Activated T-cell treated with anti-CD3 and anti-CD28 coated beads, Interleukin-2, amount 50 U/mL, for 24 hours (primary cell): ENCODE data around the gene HLA-DQA2.
"Not testable (repeated sequence)": the region's sequence is repeated elsewhere in the genome, so short reads cannot be mapped to it uniquely, and the experiment has no call there.

Experiments
- DNase-seq: peaks from one replicate; pipeline ENCODE4 v3.0.0-alpha.2; 2020
- H3K27ac Mint-ChIP-seq: 2 replicates; pipeline ENCODE4 v1.8.0; 2020; ENCODE audit warnings: mild to moderate bottlenecking, mixed read lengths
- H3K27me3 Mint-ChIP-seq: 2 replicates; pipeline ENCODE4 v1.8.0; 2020; ENCODE audit warnings: mixed read lengths
- H3K36me3 Mint-ChIP-seq: 2 replicates; pipeline ENCODE4 v1.8.0; 2020; ENCODE audit warnings: low read depth, mixed read lengths
- H3K4me1 Mint-ChIP-seq: 2 replicates; pipeline ENCODE4 v1.8.0; 2020; ENCODE audit warnings: low read depth, mixed read lengths
- H3K4me3 Mint-ChIP-seq: 2 replicates; pipeline ENCODE4 v1.8.0; 2020; ENCODE audit warnings: mild to moderate bottlenecking, moderate library complexity, mixed read lengths
- H3K9me3 Mint-ChIP-seq: 2 replicates; pipeline ENCODE4 v1.8.0; 2020; ENCODE audit warnings: mixed read lengths

HLA-DQA2 gene

GRCh38 chr6:32741031-32741960 is at the start of gene HLA-DQA2:
Gene HLA-DQA2 (plus strand): TSS chr6:32741391. CDS start chr6:32741444, 53 bp downstream.
- H3K36me3 Mint-ChIP-seq: no peaks in the 10 kb centered on the region
- no peak for DNase-seq
- no peak within 1 kb of the TSS for H3K4me3 Mint-ChIP-seq
- peaks cover 3% of the 10 kb centered on the region for H3K4me1 Mint-ChIP-seq
- H3K27ac Mint-ChIP-seq: no peak within 1 kb of the TSS
- H3K9me3 Mint-ChIP-seq: no peaks in the 10 kb centered on the region
- peaks cover 58% of the 10 kb centered on the region for H3K27me3 Mint-ChIP-seq

- no peak overlapping the region for H3K4me3 Mint-ChIP-seq
- H3K27me3 Mint-ChIP-seq: peaks cover 20% of the 10 kb centered on the region
- no peak overlapping the region for H3K27ac Mint-ChIP-seq
- H3K36me3 Mint-ChIP-seq: no peaks in the 10 kb centered on the region
- peak; percentile 43 for DNase-seq
- no peaks in the 10 kb centered on the region for H3K9me3 Mint-ChIP-seq
- H3K4me1 Mint-ChIP-seq: peaks cover 12% of the 10 kb centered on the region
Observed at GRCh38 chr6:32692019-32692418, 49.2 kb upstream of the HLA-DQA2 start.

- Mint-ChIP-seq H3K4me3 (no peak overlapping the region), H3K4me1 (peaks cover 5% of the 10 kb centered on the region), H3K9me3 (no peaks in the 10 kb centered on the region), H3K36me3 (no peaks in the 10 kb centered on the region), H3K27me3 (peaks cover 39% of the 10 kb centered on the region), H3K27ac (no peak overlapping the region)
- no peak for DNase-seq
Observed at GRCh38 chr6:32697031-32697430, 44.2 kb upstream of the HLA-DQA2 start.

- Mint-ChIP-seq H3K4me1 (peaks cover 4% of the 10 kb centered on the region), H3K4me3 (no peak overlapping the region), H3K36me3 (no peaks in the 10 kb centered on the region), H3K27ac (no peak overlapping the region), H3K9me3 (peaks cover 2% of the 10 kb centered on the region), H3K27me3 (peaks cover 23% of the 10 kb centered on the region)
- DNase-seq: peak; percentile 37
Observed at GRCh38 chr6:32700391-32701040, 40.7 kb upstream of the HLA-DQA2 start.

GRCh38 chr6:32703347-32703746 is 37.8 kb upstream of the HLA-DQA2 start:
- no peak overlapping the region for H3K4me3 Mint-ChIP-seq
- H3K36me3 Mint-ChIP-seq: no peaks in the 10 kb centered on the region
- peaks cover 2% of the 10 kb centered on the region for H3K9me3 Mint-ChIP-seq
- DNase-seq: no peak
- H3K27ac Mint-ChIP-seq: no peak overlapping the region
- peaks cover 4% of the 10 kb centered on the region for H3K4me1 Mint-ChIP-seq
- peaks cover 23% of the 10 kb centered on the region for H3K27me3 Mint-ChIP-seq

- not testable (repeated sequence) for DNase-seq, H3K4me1 Mint-ChIP-seq, H3K9me3 Mint-ChIP-seq, H3K27ac Mint-ChIP-seq, H3K36me3 Mint-ChIP-seq, H3K4me3 Mint-ChIP-seq
- H3K27me3 Mint-ChIP-seq: peaks cover 23% of the 10 kb centered on the region
Observed at GRCh38 chr6:32705164-32705563, 36.0 kb upstream of the HLA-DQA2 start.

GRCh38 chr6:32709625-32710024 is 31.6 kb upstream of the HLA-DQA2 start:
- Mint-ChIP-seq H3K27me3 (no peaks in the 10 kb centered on the region), H3K4me3 (no peak overlapping the region), H3K9me3 (peaks cover 2% of the 10 kb centered on the region), H3K27ac (no peak overlapping the region), H3K36me3 (no peaks in the 10 kb centered on the region), H3K4me1 (no peaks in the 10 kb centered on the region)
- no peak for DNase-seq

GRCh38 chr6:32713241-32713640 is 27.9 kb upstream of the HLA-DQA2 start:
- Mint-ChIP-seq H3K27me3 (no peaks in the 10 kb centered on the region), H3K4me1 (no peaks in the 10 kb centered on the region), H3K27ac (no peak overlapping the region), H3K4me3 (no peak overlapping the region), H3K9me3 (no peaks in the 10 kb centered on the region), H3K36me3 (no peaks in the 10 kb centered on the region)
- DNase-seq: no peak

GRCh38 chr6:32716396-32716795 is 24.8 kb upstream of the HLA-DQA2 start:
- Mint-ChIP-seq H3K4me3 (no peak overlapping the region), H3K27me3 (peaks cover 24% of the 10 kb centered on the region), H3K9me3 (no peaks in the 10 kb centered on the region), H3K27ac (no peak overlapping the region), H3K36me3 (no peaks in the 10 kb centered on the region), H3K4me1 (peaks cover 3% of the 10 kb centered on the region)
- DNase-seq: no peak

GRCh38 chr6:32718879-32719278 is 22.3 kb upstream of the HLA-DQA2 start:
- no peak overlapping the region for H3K27ac Mint-ChIP-seq
- H3K36me3 Mint-ChIP-seq: no peaks in the 10 kb centered on the region
- no peaks in the 10 kb centered on the region for H3K9me3 Mint-ChIP-seq
- DNase-seq: no peak
- peaks cover 37% of the 10 kb centered on the region for H3K27me3 Mint-ChIP-seq
- H3K4me1 Mint-ChIP-seq: peaks cover 3% of the 10 kb centered on the region
- no peak overlapping the region for H3K4me3 Mint-ChIP-seq

GRCh38 chr6:32738126-32738525 is 3.1 kb upstream of the HLA-DQA2 start:
- Mint-ChIP-seq H3K9me3 (no peaks in the 10 kb centered on the region), H3K36me3 (no peaks in the 10 kb centered on the region), H3K4me3 (no peak overlapping the region), H3K4me1 (peaks cover 3% of the 10 kb centered on the region), H3K27ac (no peak overlapping the region), H3K27me3 (peaks cover 52% of the 10 kb centered on the region)
- DNase-seq: no peak

- Mint-ChIP-seq H3K4me1 (peaks cover 3% of the 10 kb centered on the region), H3K27ac (no peak overlapping the region), H3K27me3 (peaks cover 59% of the 10 kb centered on the region), H3K9me3 (no peaks in the 10 kb centered on the region), H3K4me3 (no peak overlapping the region), H3K36me3 (no peaks in the 10 kb centered on the region)
- no peak for DNase-seq
Observed at GRCh38 chr6:32742374-32742773, 1.2 kb downstream of the HLA-DQA2 start.

GRCh38 chr6:32744776-32745175 is 3.6 kb downstream of the HLA-DQA2 start:
- no peak for DNase-seq
- Mint-ChIP-seq H3K4me3 (no peak overlapping the region), H3K27me3 (peaks cover 58% of the 10 kb centered on the region), H3K4me1 (no peaks in the 10 kb centered on the region), H3K9me3 (no peaks in the 10 kb centered on the region), H3K36me3 (no peaks in the 10 kb centered on the region), H3K27ac (no peak overlapping the region)

GRCh38 chr6:32745649-32746048 is 4.5 kb downstream of the HLA-DQA2 start:
- not testable (repeated sequence) for H3K4me1 Mint-ChIP-seq, H3K9me3 Mint-ChIP-seq, H3K27ac Mint-ChIP-seq, H3K36me3 Mint-ChIP-seq, H3K4me3 Mint-ChIP-seq, DNase-seq
- peaks cover 55% of the 10 kb centered on the region for H3K27me3 Mint-ChIP-seq

GRCh38 chr6:32752580-32752979 is 11.4 kb downstream of the HLA-DQA2 start:
- no peak overlapping the region for H3K27ac Mint-ChIP-seq
- peaks cover 39% of the 10 kb centered on the region for H3K27me3 Mint-ChIP-seq
- H3K4me1 Mint-ChIP-seq: no peaks in the 10 kb centered on the region
- H3K9me3 Mint-ChIP-seq: no peaks in the 10 kb centered on the region
- H3K4me3 Mint-ChIP-seq: no peak overlapping the region
- no peaks in the 10 kb centered on the region for H3K36me3 Mint-ChIP-seq
- no peak for DNase-seq
